Left forelimb (tissue), 1 donor: ENCODE measurements around the gene VGLL2.

Experiments
- DNase-seq: peaks from one replicate; pipeline ENCODE4 v3.0.0-alpha.2; 2018; ENCODE audit warnings: low spot score

VGLL2 gene

DNA sequence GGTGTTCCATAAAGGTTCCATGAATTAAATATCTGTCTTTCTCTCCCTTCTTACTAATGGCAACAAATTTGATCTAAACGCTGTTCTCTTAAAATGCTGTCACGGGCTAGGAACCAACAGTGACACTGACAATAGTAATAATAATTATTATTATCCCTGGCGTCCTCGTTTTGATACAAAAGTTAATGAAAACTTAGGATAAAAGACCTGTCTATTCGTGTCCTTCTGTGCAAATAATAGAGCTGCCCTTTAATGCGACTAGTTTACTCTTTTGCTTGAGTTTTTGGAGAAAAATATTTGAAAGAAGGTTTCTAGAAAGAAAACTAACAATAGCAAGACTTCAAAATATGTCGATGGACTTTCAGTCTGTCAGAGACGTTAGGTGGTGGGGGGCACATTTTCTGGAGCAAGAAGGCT, 4.3 kb downstream of the VGLL2 start:
- DNase-seq: no peak

DNA sequence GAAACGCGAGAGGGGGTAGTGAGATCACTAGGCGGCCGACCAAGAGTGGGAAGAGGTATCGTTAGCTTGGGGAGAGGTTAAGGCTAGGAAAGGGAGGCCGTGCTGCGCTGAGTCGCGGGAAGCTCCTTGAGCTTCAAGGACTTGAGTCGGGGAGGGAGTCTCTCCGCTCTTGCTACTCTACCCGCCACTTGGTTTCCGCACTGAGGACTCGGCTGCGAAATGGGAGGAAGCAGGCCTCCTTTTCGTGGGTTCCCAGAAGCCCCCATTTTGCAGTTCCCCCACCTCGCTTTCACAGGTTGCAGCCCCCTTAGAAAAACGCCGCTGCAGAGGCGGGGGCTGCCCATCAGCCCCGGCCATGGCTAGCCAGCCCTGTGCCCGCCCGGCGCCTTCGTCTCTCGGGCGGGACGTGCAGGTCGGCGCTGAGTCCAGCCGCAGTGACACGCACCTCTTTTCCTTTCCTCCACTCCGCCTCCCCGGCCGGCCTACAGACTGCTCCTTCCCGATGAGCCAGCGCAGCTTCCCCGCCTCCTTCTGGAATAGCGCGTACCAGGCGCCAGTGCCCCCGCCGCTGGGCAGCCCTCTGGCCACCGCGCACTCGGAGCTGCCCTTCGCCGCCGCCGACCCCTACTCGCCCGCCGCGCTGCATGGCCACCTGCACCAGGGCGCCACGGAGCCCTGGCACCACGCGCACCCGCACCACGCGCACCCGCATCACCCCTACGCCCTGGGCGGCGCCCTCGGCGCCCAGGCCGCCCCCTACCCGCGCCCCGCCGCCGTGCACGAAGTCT, 4.9 kb downstream of the VGLL2 start:
- DNase-seq: no peak

DNA sequence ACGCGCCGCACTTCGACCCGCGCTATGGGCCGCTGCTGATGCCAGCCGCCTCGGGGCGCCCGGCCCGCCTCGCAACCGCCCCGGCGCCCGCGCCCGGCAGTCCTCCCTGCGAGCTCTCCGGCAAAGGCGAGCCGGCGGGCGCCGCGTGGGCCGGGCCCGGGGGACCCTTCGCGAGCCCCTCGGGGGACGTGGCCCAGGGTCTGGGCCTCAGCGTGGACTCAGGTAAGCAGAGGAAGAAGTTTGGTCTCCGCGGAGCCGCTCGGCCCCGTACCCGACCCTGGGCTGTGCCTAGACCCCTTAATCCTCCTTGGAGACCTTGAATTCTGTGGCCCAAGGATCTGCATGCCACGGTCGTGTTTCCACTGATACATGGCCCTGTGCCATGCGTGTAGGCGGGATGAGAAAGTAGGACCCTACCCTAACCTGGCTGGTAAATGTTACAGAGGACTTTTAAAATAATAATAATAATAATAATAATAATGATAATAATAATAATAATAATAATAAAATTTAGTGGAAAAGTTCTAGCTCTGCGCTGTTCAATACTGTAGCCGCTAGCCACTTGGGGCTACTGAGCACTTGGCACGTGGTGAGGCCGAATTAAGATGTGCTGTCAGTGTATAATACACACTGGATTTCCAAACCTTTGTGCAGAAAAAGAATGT, 5.6 kb downstream of the VGLL2 start:
- no peak for DNase-seq

DNA sequence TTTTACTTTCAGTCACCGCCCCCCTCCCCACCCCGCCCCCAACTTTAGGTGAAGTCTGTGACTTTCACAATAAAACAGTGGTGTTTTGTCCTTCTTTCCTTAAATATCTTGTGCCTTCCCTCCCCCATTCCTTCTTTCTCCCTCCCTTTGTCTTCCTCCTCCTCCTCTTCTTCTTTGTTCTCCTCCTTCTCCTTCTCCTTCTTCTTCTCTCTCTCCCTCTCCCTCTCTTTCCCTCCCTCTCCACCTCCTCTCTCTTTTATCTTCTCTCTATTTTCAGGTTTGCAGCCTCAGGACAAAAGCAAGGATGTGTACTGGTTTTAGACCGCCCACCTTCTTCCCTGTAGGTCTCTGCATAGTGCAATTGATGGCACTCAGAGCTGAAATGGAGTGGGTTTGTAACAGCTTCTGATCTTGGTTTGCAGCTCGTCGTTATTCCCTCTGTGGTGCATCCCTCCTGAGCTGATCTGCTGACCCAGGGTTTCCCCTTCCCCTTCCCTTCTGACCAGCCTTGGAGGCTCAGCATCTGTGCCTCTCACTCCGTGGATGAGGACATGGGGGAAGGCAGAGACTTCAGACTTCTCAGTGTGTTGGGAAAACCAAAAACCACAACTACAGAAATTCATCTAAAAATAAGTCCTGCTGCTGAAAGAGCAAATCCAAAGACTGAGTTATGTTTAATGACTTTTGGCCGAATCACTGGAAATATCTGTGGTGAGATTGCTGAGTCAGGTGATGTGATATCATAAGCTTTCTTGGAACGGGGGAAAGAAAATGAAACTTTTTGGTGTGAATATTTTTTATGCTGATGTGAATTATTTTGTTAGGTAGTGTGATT, 6.9 kb downstream of the VGLL2 start:
- no peak for DNase-seq

- no peak for DNase-seq
These were observed 7.5 kb downstream of the VGLL2 start for GRCh38 chr6:117272891-117273290.

GRCh38 chr6:117275205-117275604, 9.8 kb downstream of the VGLL2 start:
- no peak for DNase-seq

DNA sequence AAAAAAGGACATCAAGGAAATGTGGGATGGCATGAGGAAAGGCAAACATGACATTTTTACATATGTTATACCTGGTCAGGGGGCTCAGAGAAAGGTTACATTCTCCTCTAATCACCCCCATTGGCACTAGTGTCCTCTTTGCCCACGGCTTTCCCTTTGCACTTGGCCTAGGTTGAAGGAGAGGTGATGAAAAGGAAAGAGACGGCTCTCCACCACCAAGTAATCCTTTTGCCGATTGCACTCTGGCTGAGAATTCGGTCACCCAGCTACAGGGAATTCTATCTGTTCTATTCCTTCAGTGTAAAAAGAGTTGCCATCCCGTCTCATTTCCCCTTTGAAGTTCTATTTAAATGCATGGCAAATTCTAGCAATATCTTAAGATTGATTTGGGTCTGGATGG, 10.4 kb downstream of the VGLL2 start:
- DNase-seq: no peak

- no peak for DNase-seq
These were observed 11.5 kb downstream of the VGLL2 start for GRCh38 chr6:117276778-117277316.

- DNase-seq: no peak
These were observed 15.6 kb downstream of the VGLL2 start for GRCh38 chr6:117280922-117281321.

- no peak for DNase-seq
These were observed 22.8 kb downstream of the VGLL2 start for GRCh38 chr6:117288083-117288715.

DNA sequence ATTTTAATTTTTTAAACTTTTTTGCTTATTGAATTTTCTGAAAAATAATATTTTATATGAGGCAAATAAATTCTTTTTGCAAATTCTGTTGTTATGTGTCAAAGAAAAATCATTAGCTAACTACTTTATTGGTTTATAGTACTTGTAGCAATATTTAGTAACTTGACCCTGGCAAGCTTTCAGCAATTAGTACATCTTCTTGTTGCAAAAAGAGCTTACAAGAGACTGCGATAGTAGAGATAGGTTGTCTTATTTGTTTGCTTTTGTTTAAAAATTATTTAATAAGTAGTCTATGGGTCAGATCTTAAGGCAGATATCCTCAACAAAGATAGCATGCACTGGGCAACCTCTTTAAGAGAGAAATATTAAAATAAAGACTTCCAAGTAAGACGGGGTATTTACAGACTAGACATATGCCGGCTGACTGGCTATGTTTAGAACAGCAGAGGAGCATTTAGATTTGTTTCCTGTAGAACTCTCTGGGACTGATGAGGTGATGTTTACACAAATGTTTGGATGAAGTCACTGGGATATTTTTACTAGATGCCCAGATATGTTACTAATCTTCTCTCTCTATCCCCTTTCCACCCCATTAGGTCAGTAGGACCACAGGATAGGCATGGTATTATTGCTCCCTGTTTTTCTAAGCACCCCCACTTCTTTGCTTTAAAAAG, 25.0 kb downstream of the VGLL2 start:
- DNase-seq: no peak

DNA sequence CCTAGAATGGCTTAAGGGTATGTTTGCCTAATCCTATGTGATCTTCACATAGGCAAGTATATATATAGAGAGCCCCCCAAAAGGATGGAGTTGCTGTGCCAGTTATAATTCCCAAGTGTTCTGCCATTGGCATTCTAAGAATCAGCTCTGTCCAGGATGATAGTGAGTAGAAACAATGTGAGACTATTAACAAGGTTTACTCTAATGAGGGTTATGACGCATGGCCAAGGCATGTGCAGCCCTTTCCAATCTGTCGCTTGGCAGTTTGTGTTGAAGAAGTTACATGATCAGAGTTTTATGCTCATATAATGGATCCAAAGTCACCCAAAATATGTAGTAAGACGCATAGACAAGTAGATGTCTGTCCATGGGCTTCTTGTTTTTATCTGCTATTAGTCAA, 33.6 kb downstream of the VGLL2 start:
- DNase-seq: no peak

DNA sequence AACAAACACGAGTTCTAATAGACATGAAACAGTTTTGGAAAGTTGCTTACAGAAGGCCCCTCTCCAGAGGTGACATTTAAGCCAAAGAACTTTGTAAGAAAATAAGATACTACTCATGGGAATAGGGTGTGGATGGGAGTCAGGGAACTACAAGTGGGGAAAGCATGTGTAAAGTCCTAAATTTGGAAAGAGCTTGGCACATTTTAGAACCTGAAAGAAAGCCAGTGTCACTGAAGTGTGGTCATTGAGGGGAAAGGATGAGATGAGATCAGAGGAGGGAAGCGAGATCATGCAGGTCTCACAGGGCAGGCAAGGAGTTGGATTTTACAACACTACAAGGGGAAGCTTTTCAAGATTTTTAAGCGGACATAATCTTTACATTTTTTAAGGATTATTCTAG, 38.0 kb downstream of the VGLL2 start:
- DNase-seq: no peak

- no peak for DNase-seq
These were observed 39.1 kb downstream of the VGLL2 start for GRCh38 chr6:117304446-117304845.

- DNase-seq: no peak
These were observed 41.0 kb downstream of the VGLL2 start for GRCh38 chr6:117306227-117306790.

DNA sequence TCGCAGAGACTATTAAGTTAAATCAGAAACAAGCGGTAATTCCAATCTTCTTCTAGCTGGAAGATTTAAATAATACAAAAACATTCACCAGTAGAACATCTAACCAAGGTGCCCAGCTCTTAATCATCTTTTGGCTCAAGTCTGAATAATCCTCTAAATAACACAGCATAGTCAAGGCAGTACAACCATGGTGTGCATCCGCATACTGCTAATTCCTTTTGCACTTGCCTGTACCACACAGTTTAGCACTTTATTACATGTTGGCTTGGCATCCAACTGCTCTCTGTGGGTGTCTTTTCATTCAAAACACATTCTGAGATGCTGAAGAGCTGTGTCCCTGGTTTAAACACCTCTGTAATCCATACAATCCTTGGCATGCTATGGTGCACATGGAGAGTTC, 42.3 kb downstream of the VGLL2 start:
- DNase-seq: no peak

DNA sequence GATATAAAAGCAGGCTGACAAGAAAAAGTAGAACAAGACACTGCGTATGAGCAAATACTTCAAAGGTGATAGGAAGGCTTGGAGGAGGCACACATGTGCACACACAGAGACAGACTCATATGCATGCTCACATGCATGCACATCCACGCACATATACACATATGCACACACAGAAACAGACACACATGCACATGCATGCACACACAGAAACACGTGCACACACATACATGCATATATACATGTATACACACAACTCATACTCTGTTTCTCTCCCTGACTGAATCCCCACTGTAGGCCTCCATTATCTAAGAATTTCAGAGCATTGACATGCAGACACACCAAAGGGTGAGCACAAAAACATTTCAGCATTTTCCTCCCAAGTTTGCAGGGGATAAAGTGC, 43.7 kb downstream of the VGLL2 start:
- DNase-seq: no peak

GRCh38 chr6:117309611-117310010, 44.3 kb downstream of the VGLL2 start:
- no peak for DNase-seq

- DNase-seq: no peak
These were observed 46.0 kb downstream of the VGLL2 start for GRCh38 chr6:117311310-117311709.

DNA sequence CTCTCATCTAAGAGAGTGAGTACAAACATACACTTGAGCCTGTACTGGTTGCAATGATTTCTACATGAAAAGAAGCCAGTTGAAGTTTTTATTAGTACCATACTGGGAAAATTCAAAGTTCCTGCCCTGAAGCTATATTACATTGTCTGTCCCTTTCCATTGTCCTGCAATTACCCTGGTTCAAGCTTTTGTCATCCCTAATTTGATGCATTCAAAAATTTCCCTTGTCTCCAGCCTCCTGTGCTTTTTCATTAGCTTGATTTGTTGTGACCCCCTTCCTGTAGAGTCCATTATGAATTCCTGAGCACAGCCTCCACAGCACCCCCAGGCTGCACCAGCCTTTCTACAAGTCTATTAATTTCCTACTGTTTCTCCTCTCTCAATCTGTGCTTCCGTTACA, 46.4 kb downstream of the VGLL2 start:
- no peak for DNase-seq

- DNase-seq: no peak
These were observed 51.9 kb downstream of the VGLL2 start for GRCh38 chr6:117317261-117317660.
